ENCODE measurements around the gene LRP2.
A peak's percentile ranks its signal among the peaks of the same experiment; 100 is the strongest.

LRP2 gene

GRCh38 chr2:169131587-169132512 lies 230.5 kb downstream of the LRP2 start:
- peak; percentile 72 for TF ChIP-seq CTCF (IDR thresholded peaks at IDR 0.05; ENCODE audit: low read depth, low read length, missing control alignments)
- H3K4me3 ChIP-seq (ENCODE audit: low read depth, low read length), result no peak overlapping the region
- no peak for DNase-seq (ENCODE audit: low read depth)

GRCh38 chr2:169129703-169130243 lies 232.6 kb downstream of the LRP2 start:
- DNase-seq (ENCODE audit: low read depth), result no peak
- TF ChIP-seq CTCF (IDR thresholded peaks at IDR 0.05; ENCODE audit: low read depth, low read length, missing control alignments), result no peak
- H3K4me3 ChIP-seq (ENCODE audit: low read depth, low read length), result no peak overlapping the region

DNA sequence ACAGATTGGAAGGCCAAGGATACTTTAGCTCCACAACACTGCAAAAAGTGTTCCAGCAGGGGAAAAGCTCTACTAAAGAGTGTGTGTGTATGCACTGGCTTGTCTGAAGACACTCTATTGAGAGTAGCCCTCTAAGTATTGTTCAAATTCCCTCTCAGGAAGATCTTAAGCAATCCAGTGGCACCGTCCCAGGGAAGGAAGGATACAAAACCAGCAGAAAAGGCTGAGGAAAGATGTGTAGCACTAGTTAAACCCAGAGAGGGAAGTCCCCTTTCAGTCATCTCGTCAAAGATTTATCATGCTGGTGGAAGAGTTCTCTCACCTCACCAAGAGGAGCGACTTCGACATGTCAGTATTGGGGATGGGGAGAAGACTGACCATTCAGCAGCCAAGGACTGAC lies 242.5 kb downstream of the LRP2 start:
- no peak for TF ChIP-seq CTCF (IDR thresholded peaks at IDR 0.05; ENCODE audit: low read depth, low read length, missing control alignments)
- no peak overlapping the region for H3K4me3 ChIP-seq (ENCODE audit: low read depth, low read length)
- no peak for DNase-seq (ENCODE audit: low read depth)

- no peak for TF ChIP-seq CTCF (IDR thresholded peaks at IDR 0.05; ENCODE audit: low read depth, low read length, missing control alignments)
- H3K4me3 ChIP-seq (ENCODE audit: low read depth, low read length), result no peak overlapping the region
- no peak for DNase-seq (ENCODE audit: low read depth)
Measured at GRCh38 chr2:169119123-169119760, 243.1 kb downstream of the LRP2 start.

DNA sequence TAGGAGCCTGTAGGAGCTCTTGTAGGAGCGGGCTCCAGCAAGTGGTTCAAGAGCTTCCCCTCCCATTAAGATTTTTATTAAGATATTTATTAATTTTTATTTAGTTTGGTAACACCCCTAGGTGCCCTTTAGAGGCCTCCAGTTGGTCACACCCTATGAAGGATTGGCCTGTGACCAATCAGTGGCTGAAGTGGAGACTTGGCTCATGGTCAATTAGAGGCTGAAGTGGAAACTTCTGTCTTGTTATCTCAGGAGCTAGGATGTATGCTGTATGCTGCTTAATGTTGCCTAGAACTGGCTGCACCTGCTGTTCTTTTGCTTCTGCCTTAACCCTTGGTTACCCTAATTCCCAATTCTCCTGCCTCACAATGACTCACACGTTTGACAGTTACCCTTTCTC lies 244.3 kb downstream of the LRP2 start:
- no peak overlapping the region for H3K4me3 ChIP-seq (ENCODE audit: low read depth, low read length)
- DNase-seq (ENCODE audit: low read depth), result no peak
- TF ChIP-seq CTCF (IDR thresholded peaks at IDR 0.05; ENCODE audit: low read depth, low read length, missing control alignments), result no peak

GRCh38 chr2:169116993-169117392 lies 245.3 kb downstream of the LRP2 start:
- TF ChIP-seq CTCF (IDR thresholded peaks at IDR 0.05; ENCODE audit: low read depth, low read length, missing control alignments), result no peak
- DNase-seq (ENCODE audit: low read depth), result no peak
- no peak overlapping the region for H3K4me3 ChIP-seq (ENCODE audit: low read depth, low read length)
